ENCODE results near the gene VAC14.

VAC14 gene

DNA sequence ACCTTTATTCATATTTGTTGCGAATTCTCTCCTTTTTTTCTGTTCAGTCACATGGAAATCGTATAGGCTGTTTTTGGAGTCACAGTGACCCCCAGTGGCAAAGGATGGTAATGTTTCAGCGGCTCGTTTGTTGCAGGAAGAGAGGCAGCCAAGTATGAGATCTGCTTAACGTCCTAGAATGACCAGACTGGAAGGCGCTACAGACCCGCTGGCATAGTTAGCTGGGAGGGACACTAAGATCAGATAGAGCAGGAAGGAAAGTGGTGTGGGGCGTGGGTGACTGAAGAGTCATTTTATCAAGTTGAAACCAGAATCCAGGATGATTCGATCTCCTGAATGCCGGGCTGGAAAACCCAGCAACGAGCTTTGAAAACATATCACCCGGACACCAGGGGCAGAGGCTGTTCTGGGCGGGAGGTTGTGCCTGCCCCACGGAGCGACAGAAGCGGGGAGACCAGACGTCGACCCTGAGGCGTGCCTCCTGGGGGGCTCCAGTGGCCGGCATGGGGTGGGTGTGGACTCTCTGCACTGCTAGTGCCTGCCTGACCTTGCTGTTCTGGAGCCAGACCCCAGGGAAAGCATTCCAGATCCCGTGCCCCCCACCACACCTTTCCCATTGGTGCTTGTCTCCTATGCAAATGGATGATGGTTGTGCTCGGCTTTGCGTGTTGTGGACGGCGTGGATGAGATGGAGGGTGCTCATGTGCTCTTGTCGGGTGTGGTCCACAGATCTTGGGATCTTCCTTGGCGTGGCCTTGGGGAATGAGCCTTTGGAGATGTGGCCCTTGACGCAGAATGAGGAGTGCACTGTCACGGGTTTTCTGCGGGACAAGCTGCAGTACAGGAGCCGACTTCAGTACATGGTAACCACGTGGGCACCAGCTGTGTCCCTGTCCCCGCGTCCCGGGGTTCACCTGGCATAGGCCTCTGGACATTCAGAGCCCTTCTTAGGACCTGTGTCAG, 146.9 kb downstream of the VAC14 start:
- no peak overlapping the region for H3K4me3 ChIP-seq (ENCODE audit: low read depth, low read length)
- H3K9me3 ChIP-seq (ENCODE audit: control insufficient read depth, insufficient read depth, low read length): no peaks in the 10 kb centered on the region
- H3K27me3 ChIP-seq (ENCODE audit: control insufficient read depth, insufficient read depth, low read length): no peaks in the 10 kb centered on the region
- H3K9ac ChIP-seq (ENCODE audit: low read depth, low read length): no peak overlapping the region
- peaks cover 4% of the 10 kb centered on the region; the same call in 1 of the 2 replicates for H3K4me1 ChIP-seq (ENCODE audit: control insufficient read depth, insufficient read depth, low read length)
- H3K27ac ChIP-seq (ENCODE audit: low read depth, low read length): no peak overlapping the region
- no peaks in the 10 kb centered on the region for H3K36me3 ChIP-seq (ENCODE audit: control insufficient read depth, insufficient read depth, low read length)

DNA sequence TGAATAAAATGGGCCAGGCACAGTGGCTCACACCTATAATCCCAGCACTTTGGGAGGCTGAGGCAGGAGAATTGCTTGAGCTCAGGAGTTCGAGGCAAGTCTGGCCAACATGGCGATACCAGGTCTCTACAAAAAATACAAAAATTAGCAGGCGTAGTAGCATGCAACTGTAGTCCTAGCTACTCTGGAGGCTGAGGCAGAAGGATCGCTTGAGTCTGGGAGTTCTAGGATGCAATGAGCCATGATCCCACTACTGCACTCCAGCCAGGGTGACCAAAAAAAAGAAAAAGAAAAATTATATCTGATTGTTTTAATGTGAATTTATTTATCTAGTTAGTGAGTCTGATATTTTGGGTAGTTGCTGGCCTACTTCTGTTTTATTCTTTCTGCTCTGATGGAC, 147.6 kb downstream of the VAC14 start:
- Histone ChIP-seq H3K27me3 (ENCODE audit: control insufficient read depth, insufficient read depth, low read length) (no peaks in the 10 kb centered on the region), H3K27ac (ENCODE audit: low read depth, low read length) (no peak overlapping the region), H3K9me3 (ENCODE audit: control insufficient read depth, insufficient read depth, low read length) (no peaks in the 10 kb centered on the region), H3K9ac (ENCODE audit: low read depth, low read length) (no peak overlapping the region), H3K4me1 (ENCODE audit: control insufficient read depth, insufficient read depth, low read length) (peaks cover 4% of the 10 kb centered on the region; the same call in 1 of the 2 replicates), H3K36me3 (ENCODE audit: control insufficient read depth, insufficient read depth, low read length) (no peaks in the 10 kb centered on the region), H3K4me3 (ENCODE audit: low read depth, low read length) (no peak overlapping the region)

DNA sequence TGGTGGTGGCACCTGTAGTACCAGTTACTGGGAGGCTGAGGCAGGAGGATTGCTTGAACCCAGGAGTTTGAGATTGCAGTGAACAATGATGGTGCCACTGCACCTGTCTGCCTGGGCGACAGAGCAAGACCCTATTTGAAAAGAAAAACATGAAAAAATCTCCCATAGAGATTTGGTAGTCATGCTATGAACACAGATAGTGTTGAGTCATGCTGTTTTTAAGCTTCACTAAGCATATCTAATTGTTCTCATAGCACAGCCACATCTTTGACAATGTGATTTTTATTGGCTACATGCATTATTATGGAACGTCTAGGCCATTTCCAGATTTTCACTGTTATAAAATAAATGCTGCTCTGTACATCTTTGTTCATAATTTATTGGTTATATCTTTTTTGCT, 148.6 kb downstream of the VAC14 start:
- Histone ChIP-seq H3K27me3 (ENCODE audit: control insufficient read depth, insufficient read depth, low read length) (no peaks in the 10 kb centered on the region), H3K9me3 (ENCODE audit: control insufficient read depth, insufficient read depth, low read length) (no peaks in the 10 kb centered on the region), H3K27ac (ENCODE audit: low read depth, low read length) (no peak overlapping the region), H3K4me1 (ENCODE audit: control insufficient read depth, insufficient read depth, low read length) (peaks cover 4% of the 10 kb centered on the region; the same call in 1 of the 2 replicates), H3K9ac (ENCODE audit: low read depth, low read length) (no peak overlapping the region), H3K36me3 (ENCODE audit: control insufficient read depth, insufficient read depth, low read length) (no peaks in the 10 kb centered on the region), H3K4me3 (ENCODE audit: low read depth, low read length) (no peak overlapping the region)

DNA sequence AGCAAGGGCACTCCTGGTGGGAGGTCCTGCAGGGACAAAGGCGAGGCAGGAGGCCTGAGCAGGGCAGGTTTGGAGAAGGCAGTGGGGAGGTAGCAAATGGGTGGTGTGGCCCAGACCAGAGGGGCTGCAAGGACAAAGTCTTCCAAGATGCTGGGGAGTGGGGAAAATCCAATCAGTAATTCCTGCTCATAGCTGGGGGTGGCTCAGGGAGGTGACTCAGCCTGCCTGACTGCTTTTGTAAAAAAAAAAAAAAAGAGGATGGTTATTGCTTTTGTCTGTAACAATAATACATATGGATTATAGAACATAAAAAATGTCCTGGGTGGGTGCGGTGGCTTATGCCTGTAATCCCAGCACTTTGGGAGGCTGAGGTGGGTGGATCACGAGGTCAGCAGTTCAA, 149.4 kb downstream of the VAC14 start:
- Histone ChIP-seq H3K9ac (ENCODE audit: low read depth, low read length) (no peak overlapping the region), H3K4me3 (ENCODE audit: low read depth, low read length) (no peak overlapping the region), H3K27ac (ENCODE audit: low read depth, low read length) (no peak overlapping the region)

DNA sequence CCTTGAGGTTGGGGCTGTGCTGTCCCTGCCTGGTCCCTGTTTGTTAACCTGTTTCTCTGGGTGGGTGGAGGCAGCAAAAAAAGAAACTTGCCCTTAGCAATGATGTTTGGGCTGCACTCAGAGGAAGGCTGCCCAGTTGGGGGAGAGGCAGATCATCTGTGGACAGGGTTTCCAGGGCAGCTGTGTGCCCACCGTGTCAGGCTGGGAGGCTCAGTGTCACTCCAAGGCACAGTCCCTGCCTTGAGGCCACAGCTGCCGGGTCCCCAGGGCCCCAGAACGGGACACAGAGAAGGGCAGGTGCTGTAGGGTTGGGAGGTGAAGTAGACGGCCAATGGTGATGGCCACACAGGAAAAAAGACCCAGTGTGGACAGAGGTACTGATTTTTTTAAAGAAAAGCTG, 150.7 kb downstream of the VAC14 start:
- 0 out of 2 replicates have a peak, but pooled peaks cover 3% of the 10 kb centered on the region for H3K36me3 ChIP-seq (ENCODE audit: control insufficient read depth, insufficient read depth, low read length)
- no peak overlapping the region for H3K4me3 ChIP-seq (ENCODE audit: low read depth, low read length)
- H3K4me1 ChIP-seq (ENCODE audit: control insufficient read depth, insufficient read depth, low read length): peaks cover 4% of the 10 kb centered on the region; the same call in 1 of the 2 replicates
- H3K27me3 ChIP-seq (ENCODE audit: control insufficient read depth, insufficient read depth, low read length): no peaks in the 10 kb centered on the region
- no peak overlapping the region for H3K9ac ChIP-seq (ENCODE audit: low read depth, low read length)
- no peak overlapping the region for H3K27ac ChIP-seq (ENCODE audit: low read depth, low read length)
- no peaks in the 10 kb centered on the region for H3K9me3 ChIP-seq (ENCODE audit: control insufficient read depth, insufficient read depth, low read length)

More for the DNA sequence above, 149.4 kb downstream of the VAC14 start:
- no peaks in the 10 kb centered on the region for H3K27me3 ChIP-seq (ENCODE audit: control insufficient read depth, insufficient read depth, low read length)
- H3K9me3 ChIP-seq (ENCODE audit: control insufficient read depth, insufficient read depth, low read length): no peaks in the 10 kb centered on the region
- 0 out of 2 replicates have a peak, but pooled peaks cover 3% of the 10 kb centered on the region for H3K36me3 ChIP-seq (ENCODE audit: control insufficient read depth, insufficient read depth, low read length)
- peaks cover 4% of the 10 kb centered on the region; the same call in 1 of the 2 replicates for H3K4me1 ChIP-seq (ENCODE audit: control insufficient read depth, insufficient read depth, low read length)

DNA sequence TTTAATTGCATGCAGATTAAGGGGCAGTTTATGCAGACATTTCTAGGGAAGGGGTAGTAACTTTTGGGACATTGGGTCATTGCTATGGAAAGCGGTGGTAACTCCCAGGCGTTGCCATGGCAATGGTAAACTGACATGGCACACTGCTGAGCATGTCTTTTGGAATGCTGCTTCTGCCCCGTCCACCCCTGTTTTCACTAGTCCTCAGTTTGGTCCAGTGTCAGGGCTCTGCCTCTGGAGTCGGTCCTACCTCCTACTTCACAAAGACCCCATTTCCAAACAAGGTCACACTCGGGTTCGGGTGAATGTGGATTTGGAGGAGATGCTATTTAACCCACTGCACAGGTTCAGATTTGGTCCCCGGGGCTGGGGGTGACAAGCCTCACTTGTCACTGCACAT, 151.7 kb downstream of the VAC14 start:
- Histone ChIP-seq H3K27ac (ENCODE audit: low read depth, low read length) (no peak overlapping the region), H3K9ac (ENCODE audit: low read depth, low read length) (no peak overlapping the region), H3K36me3 (ENCODE audit: control insufficient read depth, insufficient read depth, low read length) (0 out of 2 replicates have a peak, but pooled peaks cover 3% of the 10 kb centered on the region), H3K4me3 (ENCODE audit: low read depth, low read length) (no peak overlapping the region), H3K4me1 (ENCODE audit: control insufficient read depth, insufficient read depth, low read length) (peaks cover 4% of the 10 kb centered on the region; the same call in 1 of the 2 replicates), H3K9me3 (ENCODE audit: control insufficient read depth, insufficient read depth, low read length) (no peaks in the 10 kb centered on the region), H3K27me3 (ENCODE audit: control insufficient read depth, insufficient read depth, low read length) (no peaks in the 10 kb centered on the region)

DNA sequence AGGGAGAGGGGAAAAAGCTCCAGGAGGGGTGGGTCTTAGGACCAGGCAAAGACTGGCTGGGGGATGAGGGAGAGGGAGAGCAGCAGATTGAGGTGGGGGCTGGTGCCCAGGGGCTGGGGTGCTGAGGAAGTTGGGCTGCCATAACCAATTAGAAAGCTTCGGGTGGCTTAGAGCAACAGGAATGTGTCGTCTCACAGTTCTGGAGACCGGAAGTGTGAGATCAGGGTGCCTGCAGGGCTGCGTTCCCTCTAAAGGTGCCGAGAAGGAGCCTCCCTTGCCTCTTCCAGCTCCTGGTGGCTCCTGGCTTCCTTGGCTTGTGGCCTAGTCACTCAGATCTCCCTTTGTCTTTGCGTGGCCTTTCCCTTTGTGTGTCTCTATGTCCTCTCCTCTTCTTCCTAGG, 152.4 kb downstream of the VAC14 start:
- Histone ChIP-seq H3K4me3 (ENCODE audit: low read depth, low read length) (no peak overlapping the region), H3K9ac (ENCODE audit: low read depth, low read length) (no peak overlapping the region), H3K27me3 (ENCODE audit: control insufficient read depth, insufficient read depth, low read length) (no peaks in the 10 kb centered on the region), H3K9me3 (ENCODE audit: control insufficient read depth, insufficient read depth, low read length) (no peaks in the 10 kb centered on the region), H3K4me1 (ENCODE audit: control insufficient read depth, insufficient read depth, low read length) (peaks cover 4% of the 10 kb centered on the region; the same call in 1 of the 2 replicates), H3K36me3 (ENCODE audit: control insufficient read depth, insufficient read depth, low read length) (0 out of 2 replicates have a peak, but pooled peaks cover 3% of the 10 kb centered on the region), H3K27ac (ENCODE audit: low read depth, low read length) (no peak overlapping the region)

DNA sequence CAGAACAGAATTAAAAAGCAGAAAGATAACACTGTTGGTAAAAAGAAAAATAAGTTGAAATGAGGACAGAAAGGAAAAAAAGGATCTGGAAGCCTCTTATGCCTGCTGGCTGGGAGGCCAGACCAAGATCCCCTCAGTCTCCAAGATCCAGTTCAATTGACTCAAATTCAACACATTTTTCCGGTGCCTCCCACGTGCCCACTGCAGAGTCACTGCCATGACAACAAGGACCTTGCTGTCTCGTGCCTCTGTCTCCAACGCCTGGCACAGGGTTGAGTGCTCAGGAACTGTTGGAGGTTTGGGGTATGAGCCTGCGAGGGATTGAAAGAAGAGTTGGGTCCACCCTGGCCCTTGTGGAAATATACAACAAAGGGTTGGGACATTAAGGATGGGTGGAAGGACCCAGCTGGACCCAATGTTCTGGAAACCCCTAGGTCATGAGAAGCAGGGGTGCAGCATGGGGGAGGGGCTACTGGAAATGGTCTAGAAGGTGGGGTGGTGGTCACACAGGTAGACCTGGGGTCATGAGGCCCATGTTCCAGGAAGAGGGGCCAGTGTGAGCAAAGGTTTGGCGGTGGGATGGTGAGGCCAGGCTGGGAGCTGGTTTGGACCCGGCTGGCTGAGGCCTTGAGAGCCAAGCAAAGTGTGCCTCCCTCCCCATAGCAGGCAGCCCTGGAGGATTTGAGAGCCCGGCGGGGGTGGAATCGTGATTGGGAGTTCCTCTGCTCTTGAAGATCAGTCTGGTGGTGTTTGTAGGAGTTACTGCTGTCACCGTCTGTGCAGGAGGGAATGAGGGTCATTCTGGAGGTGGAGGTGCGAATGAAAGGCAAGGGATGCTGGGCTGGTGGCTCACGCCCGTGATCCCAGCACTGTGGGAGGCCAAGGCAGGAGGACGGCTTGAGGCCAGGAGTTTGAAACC, 153.3 kb downstream of the VAC14 start:
- H3K36me3 ChIP-seq (ENCODE audit: control insufficient read depth, insufficient read depth, low read length): 0 out of 2 replicates have a peak, but pooled peaks cover 3% of the 10 kb centered on the region
- no peak overlapping the region for H3K27ac ChIP-seq (ENCODE audit: low read depth, low read length)
- peaks cover 4% of the 10 kb centered on the region; the same call in 1 of the 2 replicates for H3K4me1 ChIP-seq (ENCODE audit: control insufficient read depth, insufficient read depth, low read length)
- H3K9me3 ChIP-seq (ENCODE audit: control insufficient read depth, insufficient read depth, low read length): no peaks in the 10 kb centered on the region
- no peaks in the 10 kb centered on the region for H3K27me3 ChIP-seq (ENCODE audit: control insufficient read depth, insufficient read depth, low read length)
- H3K9ac ChIP-seq (ENCODE audit: low read depth, low read length): no peak overlapping the region
- H3K4me3 ChIP-seq (ENCODE audit: low read depth, low read length): no peak overlapping the region

DNA sequence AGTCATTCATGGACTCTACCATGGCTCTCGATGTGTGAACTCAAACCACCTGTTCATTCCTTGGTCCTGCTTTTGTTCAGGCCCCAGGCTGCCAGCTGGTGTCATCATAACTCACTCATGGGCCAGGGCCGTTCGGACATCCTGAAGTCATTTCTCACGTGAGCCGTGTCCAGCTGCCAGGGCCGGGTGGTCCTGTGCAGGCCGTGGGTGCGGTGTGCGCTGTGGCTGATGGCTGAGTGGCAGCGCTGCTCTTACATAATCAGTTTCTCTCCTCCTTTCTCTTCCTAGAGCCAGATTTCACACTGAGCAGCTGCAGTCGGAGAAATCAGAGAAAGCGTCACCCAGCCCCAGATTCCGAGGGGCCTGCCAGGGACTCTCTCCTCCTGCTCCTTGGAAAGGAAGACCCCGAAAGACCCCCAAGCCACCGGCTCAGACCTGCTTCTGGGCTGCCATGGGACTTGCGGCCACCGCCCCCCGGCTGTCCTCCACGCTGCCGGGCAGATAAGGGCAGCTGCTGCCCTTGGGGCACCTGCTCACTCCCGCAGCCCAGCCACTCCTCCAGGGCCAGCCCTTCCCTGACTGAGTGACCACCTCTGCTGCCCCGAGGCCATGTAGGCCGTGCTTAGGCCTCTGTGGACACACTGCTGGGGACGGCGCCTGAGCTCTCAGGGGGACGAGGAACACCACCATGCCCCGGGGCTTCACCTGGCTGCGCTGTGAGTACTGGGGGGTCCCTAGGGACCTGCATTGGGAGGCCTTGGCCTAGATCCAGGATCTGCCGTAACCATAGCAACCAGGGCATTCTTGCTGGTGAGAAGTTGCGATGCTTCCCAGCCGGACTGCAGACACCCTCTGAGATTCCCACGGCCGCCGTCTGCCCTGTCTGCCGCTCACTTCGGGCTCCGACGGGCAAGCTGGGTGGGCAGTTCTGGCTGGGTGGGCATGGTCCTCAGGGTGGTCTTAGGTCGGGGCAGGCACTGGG, 154.4 kb downstream of the VAC14 start, which contains the start of gene IL34:
Gene IL34 (plus strand): TSS at position 300 of the 982 bp plus-strand sequence. CDS start 389 bp downstream, at position 689.
- H3K9me3 ChIP-seq (ENCODE audit: control insufficient read depth, insufficient read depth, low read length): no peaks in the 10 kb centered on the region
- H3K4me1 ChIP-seq (ENCODE audit: control insufficient read depth, insufficient read depth, low read length): peaks cover 4% of the 10 kb centered on the region; the same call in 1 of the 2 replicates
- H3K27me3 ChIP-seq (ENCODE audit: control insufficient read depth, insufficient read depth, low read length): no peaks in the 10 kb centered on the region
- no peak within 1 kb of the TSS for H3K4me3 ChIP-seq (ENCODE audit: low read depth, low read length)
- H3K36me3 ChIP-seq (ENCODE audit: control insufficient read depth, insufficient read depth, low read length): 0 out of 2 replicates have a peak, but pooled peaks cover 3% of the 10 kb centered on the region
- H3K27ac ChIP-seq (ENCODE audit: low read depth, low read length): no peak within 1 kb of the TSS
- no peak within 1 kb of the TSS for H3K9ac ChIP-seq (ENCODE audit: low read depth, low read length)

Data from HUES48 (cell line).